ENCODE data around the gene TENM4.

GRCh38 chr11:78662811-78663210, 778.0 kb downstream of the TENM4 start:
- no peak for TF ChIP-seq ZNF37A (tag by site-specific recombination; IDR thresholded peaks at IDR 0.05)
- TF ChIP-seq MZF1 (tag by site-specific recombination; IDR thresholded peaks at IDR 0.05; ENCODE audit: borderline replicate concordance), result no peak
- TF ChIP-seq, protein P1, sequence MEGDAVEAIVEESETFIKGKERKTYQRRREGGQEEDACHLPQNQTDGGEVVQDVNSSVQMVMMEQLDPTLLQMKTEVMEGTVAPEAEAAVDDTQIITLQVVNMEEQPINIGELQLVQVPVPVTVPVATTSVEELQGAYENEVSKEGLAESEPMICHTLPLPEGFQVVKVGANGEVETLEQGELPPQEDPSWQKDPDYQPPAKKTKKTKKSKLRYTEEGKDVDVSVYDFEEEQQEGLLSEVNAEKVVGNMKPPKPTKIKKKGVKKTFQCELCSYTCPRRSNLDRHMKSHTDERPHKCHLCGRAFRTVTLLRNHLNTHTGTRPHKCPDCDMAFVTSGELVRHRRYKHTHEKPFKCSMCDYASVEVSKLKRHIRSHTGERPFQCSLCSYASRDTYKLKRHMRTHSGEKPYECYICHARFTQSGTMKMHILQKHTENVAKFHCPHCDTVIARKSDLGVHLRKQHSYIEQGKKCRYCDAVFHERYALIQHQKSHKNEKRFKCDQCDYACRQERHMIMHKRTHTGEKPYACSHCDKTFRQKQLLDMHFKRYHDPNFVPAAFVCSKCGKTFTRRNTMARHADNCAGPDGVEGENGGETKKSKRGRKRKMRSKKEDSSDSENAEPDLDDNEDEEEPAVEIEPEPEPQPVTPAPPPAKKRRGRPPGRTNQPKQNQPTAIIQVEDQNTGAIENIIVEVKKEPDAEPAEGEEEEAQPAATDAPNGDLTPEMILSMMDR (tag by site-specific recombination; IDR thresholded peaks at IDR 0.05), result no peak
- TF ChIP-seq ZBTB26 (tag by site-specific recombination; optimal IDR thresholded peaks at IDR 0.05), result no peak
- TF ChIP-seq, protein P2, sequence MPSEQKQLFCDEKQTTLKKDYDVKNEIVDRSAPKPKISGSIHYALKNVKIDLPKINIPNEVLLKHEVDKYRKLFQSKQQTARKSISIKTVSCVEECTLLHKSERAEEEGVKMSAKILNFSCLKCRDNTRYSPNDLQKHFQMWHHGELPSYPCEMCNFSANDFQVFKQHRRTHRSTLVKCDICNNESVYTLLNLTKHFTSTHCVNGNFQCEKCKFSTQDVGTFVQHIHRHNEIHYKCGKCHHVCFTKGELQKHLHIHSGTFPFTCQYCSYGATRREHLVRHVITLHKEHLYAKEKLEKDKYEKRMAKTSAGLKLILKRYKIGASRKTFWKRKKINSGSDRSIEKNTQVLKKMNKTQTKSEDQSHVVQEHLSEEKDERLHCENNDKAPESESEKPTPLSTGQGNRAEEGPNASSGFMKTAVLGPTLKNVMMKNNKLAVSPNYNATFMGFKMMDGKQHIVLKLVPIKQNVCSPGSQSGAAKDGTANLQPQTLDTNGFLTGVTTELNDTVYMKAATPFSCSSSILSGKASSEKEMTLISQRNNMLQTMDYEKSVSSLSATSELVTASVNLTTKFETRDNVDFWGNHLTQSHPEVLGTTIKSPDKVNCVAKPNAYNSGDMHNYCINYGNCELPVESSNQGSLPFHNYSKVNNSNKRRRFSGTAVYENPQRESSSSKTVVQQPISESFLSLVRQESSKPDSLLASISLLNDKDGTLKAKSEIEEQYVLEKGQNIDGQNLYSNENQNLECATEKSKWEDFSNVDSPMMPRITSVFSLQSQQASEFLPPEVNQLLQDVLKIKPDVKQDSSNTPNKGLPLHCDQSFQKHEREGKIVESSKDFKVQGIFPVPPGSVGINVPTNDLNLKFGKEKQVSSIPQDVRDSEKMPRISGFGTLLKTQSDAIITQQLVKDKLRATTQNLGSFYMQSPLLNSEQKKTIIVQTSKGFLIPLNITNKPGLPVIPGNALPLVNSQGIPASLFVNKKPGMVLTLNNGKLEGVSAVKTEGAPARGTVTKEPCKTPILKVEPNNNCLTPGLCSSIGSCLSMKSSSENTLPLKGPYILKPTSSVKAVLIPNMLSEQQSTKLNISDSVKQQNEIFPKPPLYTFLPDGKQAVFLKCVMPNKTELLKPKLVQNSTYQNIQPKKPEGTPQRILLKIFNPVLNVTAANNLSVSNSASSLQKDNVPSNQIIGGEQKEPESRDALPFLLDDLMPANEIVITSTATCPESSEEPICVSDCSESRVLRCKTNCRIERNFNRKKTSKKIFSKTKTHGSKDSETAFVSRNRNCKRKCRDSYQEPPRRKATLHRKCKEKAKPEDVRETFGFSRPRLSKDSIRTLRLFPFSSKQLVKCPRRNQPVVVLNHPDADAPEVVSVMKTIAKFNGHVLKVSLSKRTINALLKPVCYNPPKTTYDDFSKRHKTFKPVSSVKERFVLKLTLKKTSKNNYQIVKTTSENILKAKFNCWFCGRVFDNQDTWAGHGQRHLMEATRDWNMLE (tag by site-specific recombination; conservative IDR thresholded peaks at IDR 0.05; ENCODE audit: low read depth), result no peak
- TF ChIP-seq ZNF664 (tag by site-specific recombination; IDR thresholded peaks at IDR 0.05), result no peak
- TF ChIP-seq ZNF571 (tag by site-specific recombination; IDR thresholded peaks at IDR 0.05), result no peak
